GM19468 (cell line): ENCODE results near the gene RHD.
"Not testable (repeated sequence)": the region's sequence is repeated elsewhere in the genome, so short reads cannot be mapped to it uniquely, and the experiment has no call there.

Experiments
- ATAC-seq: cut with Tn5 transposase; IDR thresholded peaks from one replicate; pipeline ENCODE4 v1.9.1; 2021; ENCODE audit warnings: mild to moderate bottlenecking, moderate library complexity, moderate number of reproducible peaks; ENCODE audit not compliant: unreplicated experiment; ENCODE audit errors: extremely low read depth

Gene RHD

DNA sequence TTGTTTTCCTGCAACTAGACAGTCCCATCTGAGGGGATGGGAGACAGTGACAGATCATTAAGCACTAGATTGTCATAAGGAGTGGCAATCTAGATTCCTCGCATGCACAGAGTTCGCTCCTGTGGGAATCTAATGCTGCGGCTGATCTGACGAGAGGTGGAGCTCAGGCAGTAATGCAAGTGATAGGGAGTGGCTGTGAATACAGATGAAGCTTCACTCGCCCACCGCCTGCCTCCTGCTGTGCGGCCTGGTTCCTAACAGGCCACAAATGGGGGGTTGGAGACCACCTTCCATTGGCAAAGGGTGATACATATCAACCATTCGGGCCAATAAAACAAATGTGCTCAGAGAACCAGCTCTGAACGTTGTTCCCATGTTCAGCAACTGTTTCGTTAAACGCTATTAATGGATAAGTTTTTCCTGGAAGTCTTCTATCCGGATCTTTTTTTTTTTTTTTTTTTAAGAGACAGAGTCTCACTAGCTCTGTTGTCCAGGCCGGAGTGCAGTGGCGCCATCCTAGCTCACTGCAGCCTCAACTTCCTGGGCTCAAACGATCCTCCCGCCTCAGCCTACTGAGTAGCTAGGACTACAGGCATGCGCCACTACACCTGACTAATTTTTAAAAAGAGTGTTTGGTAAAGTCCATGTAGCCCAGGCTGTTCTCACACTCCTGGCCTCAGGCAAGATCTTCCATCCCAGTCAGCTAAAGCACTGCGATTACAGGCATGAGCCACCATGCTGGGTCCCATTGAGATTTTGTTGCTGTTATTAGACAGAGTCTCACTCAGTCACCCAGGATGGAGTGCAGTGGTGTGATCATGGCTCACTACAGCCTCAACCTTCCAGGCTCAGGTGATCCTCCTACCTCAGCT lies 16.4 kb upstream of the RHD start:
- no peak for ATAC-seq

DNA sequence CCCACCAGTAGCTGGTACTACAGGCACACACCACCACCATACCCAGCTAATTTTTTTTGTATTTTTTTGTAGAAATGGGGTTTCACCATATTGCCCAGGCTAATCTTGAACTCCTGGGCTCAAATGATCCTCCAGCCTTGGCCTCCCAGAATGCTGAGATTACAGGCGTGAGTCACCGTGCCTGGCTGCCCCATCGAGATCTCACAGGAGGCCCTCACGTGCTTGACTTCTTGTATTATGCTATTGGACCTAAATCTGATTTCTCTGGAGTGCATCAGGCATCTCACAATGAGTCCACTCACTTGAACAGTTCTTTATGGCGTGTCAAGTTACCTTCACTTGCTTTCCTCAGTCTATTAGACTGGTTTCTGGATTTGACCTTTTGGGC lies 15.7 kb upstream of the RHD start:
- ATAC-seq, result no peak

DNA sequence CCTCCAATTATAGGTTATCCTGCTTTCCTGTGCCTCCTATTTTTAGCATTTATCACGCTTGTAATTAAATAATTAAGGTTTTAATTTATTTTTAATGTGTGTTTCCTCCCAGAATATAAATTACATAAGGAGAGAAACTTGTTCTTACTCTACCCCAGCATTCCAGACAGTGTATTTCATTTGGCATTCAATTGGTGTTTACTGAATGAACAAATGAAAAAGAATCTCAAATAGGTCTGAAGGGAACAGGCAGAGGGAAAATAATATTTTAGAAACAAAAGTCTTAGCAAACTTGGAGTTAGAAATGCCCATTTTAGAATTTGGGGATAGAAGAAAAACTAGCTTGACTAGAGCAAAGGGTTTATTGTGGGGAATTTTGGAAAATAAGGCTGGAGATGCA lies 15.1 kb upstream of the RHD start:
- no peak for ATAC-seq

DNA sequence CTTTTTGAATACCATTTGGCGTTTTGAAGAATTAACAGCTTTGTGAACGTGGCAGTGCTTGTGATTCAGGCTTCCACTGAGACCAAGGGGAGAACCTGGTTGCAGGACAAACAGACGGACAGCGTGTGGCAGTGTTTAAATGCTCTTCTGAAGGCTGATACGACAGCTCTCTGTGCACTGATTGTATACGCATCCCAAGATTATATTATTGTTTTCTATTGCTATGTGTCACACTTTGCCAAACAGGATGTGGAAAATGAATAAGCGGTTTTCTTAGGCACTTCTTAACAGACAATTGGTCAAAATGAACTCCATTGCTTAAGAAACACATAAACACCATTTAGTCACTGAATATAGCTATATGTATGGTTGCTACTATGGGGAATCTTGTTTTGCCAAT lies 12.5 kb upstream of the RHD start:
- ATAC-seq, result not testable (repeated sequence)

DNA sequence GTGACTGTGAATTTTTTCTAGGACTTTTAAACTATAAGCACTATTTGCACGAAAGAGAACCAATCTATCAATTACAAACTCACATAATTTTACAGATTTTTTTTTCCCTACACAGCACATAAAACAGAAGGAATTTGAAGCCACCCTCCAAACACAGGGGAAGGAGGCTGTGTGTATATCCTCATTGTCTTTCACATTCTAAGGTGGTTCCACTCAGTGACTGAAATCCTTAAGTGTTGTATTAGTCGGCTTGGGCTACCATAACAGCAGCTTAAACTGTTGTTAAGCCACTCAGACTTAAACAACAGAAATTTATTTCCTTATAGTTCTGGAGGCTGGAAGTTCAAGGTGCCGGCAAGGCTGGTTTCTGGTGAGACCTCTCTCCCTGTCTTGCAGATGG lies 12.0 kb upstream of the RHD start:
- not testable (repeated sequence) for ATAC-seq

DNA sequence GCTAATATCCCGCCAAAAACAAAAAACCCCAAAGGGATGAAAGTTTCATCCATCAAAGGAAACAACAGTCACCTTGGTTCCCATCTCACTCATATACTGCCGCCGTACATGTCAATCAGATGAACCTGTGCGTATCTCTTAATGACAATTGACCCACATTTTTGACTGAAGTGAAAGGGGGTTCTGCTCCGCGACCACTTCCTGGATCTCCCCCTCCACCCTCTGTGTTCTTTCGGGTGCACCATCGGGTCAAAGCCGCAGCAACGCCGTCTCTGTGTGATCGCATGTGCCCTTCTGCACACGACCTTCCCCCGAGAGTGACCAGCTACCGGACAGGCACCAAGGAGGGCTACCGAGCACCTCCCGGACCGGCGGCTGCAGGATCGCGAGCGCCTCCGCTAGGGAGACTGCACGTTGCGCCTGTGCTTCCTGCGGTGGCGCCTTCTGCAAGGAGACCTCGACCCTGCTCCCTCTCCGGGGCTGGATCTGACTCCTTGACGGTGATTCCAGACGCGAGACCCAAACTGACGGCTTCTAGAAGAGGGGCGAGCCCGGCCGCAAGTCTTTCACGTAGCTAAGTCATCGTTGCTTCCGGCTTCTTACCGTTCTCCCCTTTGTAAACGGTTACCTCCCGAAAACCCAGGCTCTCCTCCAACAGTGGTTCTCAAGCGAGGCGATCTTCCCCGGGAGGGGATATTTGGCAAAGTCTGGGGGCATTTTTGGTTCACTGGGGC lies 5.6 kb upstream of the RHD start:
- not testable (repeated sequence) for ATAC-seq

DNA sequence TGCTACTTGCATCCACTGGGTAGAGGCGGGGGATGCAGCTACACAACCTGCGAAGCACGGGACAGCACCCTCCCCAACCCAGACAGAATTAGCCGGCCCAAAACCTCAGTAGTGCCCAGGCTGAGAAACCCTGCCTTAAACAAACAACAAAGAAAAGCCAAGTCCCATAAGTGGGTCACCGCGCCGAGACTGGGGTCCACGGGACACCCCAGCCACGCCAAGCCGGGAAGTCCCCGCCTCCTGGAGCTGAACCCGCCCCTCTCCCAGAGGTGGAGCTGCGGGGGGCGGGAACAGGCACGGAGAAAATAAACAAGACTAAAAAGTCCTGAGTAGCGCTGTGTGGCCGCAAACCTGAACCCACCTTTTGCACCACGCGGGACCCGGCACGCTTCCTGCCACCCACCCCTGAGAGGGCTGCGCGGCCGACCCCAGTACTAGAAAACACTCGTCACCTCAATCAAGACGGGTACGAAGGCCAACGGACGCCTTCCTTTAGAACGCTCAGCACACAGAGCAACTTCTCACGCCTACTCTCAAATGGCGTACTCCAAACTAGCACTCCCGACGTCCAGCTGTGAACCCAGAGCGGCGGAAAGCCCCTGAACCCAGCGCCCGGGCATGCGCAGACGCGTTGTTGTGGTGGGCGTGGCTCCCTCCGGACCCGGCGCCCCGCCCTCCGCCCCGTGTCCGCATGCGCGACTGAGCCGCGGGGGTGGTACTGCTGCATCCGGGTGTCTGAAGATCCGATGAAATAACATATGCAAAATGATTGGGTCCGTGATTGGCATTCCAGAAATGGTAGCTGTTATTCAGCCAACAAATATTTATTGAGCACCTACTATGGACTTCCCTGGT lies 4.8 kb upstream of the RHD start:
- peak; percentile 39 for ATAC-seq

DNA sequence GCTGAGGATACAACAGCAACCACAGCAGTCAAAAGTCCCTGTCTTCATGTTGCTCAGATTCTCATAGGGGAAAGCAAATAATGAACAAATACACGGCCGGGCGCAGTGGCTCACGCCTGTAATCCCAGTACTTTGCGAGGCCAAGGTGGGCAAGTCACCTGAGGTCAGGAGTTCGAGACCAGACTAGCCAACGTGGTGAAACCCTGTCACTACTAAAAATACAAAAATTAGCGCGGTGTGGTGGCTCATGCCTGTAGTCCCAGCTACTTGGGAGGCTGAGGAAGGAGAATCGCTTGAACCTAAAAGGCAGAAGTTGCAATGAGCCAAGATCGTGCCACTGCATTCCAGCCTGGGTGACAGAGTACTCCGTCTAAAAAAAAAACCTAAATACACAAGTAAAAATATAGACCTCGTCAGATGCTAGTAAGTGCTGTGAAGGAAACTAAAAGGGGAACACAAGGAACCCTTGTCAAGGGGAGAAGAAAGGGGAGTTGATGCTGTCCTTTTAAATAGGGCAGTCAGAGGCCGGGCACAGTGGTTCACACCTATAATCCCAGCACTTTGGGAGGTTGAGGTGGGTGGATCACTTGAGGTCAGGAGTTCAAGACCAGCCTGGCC lies 4.1 kb upstream of the RHD start:
- ATAC-seq, result not testable (repeated sequence)

DNA sequence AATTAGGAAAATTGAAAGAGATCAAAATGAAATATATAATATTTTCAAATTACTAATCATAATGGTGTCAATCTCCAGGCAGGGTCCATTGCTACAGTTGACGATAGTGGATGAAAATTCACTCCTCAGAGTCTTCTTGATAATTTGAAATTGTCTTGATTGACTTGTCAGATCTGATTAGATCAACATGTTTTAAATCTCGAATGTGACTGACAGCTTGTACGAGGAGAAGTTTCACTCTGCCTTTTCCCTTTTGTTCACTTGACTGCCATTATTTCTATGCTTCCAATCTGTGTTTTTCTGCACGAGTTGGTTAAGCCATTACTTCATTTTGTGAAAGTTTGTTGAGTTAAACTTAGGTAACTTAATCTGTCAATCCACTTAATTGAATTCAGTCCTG lies 3.3 kb downstream of the RHD start:
- not testable (repeated sequence) for ATAC-seq

DNA sequence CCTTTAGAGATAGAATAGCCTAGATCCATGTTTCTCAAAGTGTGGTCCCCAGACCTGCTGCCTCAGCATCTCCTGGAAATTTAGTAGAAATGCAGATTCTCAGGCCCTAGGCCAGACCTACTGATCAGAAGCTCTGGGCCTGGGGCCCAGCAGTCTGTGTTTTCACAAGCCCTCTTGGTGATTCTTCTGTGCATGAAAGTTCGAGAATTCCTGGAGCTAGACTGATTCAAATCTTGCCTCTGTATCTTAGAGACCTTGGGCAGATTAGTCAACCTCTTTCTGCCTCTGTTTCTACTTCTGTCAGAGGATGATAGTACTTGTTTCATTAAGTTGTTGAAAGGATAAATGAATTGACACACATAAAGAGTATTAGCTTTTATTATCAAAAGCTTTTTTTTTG lies 5.0 kb downstream of the RHD start:
- ATAC-seq, result not testable (repeated sequence)

DNA sequence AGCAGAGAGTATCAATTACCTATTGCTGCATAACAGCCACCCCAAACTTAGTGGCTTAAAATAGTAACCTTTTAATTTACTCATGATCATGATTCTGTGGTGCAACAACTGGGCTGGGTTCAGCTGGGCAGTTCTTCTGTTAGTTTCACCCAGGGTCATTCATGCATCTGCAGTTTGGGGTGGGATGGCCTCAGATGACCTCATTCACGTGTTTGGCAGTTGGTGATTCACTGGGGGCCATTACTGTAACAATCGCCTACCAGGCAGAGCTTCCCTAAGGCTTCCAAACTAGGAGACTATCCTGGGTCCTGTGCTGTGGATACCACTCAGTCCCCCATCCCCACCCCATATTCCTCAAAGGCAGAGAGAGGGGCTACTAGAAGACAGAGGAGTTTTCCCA lies 6.0 kb downstream of the RHD start:
- not testable (repeated sequence) for ATAC-seq

DNA sequence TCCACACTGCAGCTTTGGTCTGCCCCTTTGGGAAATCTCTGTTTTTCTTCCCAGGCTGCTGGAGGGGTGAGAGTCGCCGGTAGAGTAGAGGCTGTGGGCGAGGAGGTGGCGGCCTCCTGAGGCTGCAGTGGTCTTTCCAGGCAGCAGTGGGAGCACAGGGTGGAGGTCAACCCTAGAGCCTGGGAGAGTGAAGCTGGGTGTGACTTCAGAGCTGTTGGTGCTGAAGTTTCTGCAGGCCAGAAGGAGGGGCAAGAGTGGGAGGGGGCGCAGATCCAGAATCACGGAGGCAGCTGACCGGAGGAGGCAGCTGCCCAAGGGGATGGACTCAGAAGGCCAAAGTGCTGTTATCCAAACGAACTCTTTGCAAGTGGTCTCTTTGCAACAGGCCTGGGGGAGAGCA lies 6.5 kb downstream of the RHD start:
- not testable (repeated sequence) for ATAC-seq

DNA sequence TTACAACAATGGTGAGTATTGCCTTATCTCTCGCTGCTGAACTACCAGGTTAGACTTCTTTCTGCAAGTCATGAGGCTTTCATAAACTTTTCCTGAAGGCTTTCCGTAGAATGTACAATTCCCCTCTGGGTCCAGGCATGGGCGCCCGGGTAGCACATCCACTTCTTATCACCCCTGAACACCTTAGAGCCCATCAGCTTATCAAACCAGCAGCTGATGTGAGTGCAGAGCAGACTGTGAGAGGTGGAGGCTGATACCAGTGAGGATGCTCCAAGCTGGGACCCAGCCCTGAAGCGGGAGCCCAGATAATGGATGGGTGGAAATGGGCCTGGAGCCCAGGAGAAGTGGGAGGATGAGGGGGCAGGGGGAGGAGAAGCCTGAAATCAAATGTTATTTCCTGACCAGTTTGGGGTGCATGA lies 7.4 kb downstream of the RHD start:
- ATAC-seq, result not testable (repeated sequence)

DNA sequence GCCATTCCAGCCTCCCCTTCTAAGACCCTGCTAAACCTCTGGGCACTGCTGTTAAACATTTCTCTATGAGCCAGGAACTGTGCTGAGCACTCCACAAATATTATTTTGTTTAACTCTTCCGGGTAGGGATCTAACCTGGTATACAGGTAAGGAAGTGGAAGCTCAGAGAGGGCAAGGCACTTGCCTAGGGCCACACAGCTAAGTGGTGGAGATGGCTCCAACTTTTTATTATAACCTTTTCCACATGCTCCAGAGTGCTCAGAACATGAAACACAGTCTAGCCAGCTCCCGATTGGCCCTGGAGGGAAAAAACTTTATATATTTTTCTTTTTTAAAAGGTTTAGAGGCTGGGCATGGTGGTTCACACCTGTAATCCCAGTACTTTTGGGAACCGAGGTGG lies 13.6 kb downstream of the RHD start:
- ATAC-seq, result not testable (repeated sequence)

DNA sequence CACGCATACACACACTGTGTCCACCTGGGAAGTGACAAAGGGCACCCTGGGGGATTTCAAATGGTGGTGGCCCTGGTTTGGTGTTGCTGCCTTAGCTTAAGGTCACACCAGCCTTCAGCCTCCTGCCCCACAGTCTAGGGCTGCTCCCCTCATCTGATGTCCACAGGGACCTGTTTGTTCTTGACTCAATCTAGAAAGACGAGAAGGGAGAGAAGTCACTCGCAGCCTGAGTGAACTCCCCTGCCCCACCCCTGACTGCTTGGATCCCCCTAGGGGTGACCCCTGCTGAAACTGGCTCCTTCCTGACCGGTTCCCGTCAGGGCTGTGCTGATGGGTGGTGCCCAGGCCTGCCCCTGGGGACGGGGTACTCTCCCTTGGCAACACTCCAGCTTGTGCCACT lies 14.9 kb downstream of the RHD start:
- not testable (repeated sequence) for ATAC-seq

DNA sequence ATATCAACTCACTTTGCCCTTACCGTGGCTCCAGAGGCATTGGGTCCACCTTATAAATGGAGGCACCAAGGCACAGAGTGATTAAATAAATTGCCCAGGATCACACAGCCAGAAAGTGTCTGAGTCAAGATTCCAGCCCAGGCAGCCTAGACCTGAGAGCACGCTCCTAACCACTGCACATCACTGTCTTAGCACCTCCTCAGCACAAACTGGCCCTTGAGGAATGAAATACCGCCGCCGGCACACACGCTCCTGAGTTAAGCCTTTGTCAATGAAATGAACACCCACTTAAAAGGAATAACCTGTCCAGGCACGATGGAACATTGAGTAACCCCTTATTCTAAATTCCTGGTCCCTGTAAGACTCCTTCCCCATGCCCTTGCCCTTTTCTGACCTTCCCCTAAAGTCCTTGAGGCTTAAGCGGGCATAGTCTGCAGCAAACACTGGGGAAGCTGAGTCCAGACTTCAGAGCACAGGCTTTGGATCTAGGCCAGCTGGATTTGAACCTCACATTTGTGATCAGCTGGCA lies 16.3 kb downstream of the RHD start:
- ATAC-seq, result not testable (repeated sequence)

DNA sequence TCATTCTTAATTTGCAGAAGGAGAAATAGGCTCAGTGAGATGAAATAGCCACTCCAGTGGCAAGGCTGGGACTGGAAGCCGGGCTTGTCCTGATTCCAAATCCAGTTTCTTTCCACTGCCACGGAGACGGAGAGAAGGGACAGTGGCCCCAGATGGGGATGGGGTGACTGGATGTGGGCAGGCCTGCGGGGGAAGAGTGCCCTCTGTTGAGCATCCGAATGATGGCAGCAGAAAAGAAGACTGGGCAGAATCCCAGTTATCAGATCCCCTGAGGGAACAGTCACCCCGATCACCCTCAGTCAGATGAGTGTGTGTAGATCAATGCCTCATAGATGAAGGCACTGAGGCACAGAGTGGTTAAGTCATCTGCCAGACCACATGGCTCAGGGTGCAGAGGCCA lies 17.7 kb downstream of the RHD start:
- ATAC-seq, result not testable (repeated sequence)

DNA sequence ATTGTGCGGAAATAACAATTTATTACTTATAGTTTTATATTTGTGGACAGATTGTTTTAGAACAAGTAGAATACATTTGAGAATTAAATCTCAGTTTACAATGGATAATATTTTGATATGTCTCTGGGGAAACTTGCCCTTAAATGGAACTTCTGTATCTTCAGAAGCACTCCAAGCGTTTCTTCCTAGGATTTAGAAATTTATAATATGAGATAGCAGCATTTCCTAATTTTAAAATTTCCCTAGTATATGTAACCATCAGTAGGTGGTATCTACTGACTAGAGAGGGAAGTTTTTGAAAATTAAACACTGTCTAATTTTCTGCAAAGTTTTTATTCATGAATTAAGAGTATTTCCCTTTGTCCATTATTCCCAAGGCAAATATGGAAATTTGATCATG lies 21.1 kb downstream of the RHD start:
- not testable (repeated sequence) for ATAC-seq

DNA sequence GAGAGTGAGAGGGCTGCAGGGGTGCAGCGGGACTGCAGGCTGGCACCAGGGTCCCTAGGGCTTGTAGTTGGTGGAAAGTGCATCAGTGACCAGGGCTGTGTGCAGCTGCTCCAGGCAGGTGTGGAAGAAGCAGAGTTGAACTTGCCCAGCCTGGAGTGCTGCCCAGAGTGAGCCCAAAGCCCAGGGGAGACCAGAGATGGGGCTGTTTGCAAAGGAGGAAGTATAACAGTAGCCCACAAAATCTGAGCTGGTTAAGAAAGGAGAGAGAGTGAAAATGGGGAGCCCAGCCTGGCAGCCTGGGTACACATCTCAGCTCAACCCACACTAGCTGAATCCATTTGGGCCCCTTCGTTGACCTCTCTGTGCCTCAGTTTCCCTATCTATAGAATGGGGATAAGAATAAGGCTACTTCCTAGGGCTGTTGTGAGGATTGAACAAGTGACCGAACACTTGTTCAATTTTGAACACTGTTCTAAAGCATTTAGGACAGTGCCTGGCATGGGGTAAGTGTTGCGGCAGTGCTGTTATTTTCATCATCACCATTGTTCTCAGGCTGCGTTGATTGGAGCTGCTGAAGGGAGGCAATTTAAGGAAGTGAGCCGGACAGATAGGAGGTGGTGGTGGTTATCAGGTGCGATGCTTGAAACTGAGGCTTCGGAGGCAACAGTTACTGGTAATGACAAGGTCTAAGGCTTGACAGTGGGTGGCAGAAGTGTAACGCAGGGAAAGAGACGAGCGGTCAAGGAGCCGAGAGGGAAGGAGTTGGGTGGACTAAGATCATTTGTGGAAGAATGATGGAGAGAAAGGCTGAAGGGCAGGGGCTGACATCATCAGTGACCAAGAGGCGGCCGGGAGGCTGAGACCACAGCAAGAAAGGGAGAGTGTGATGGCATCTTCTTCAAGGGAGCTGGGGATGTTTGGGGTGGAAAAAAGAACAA lies 22.8 kb downstream of the RHD start:
- ATAC-seq, result not testable (repeated sequence)
